Anterior cingulate cortex (tissue), 58 donors: ENCODE data around the gene IQSEC1.

ENCODE experiments used
- DNase-seq, 58 donors: peaks; one replicate each; lab custom pipeline; 2025; lab: John Stamatoyannopoulos, UW

Gene IQSEC1

DNA sequence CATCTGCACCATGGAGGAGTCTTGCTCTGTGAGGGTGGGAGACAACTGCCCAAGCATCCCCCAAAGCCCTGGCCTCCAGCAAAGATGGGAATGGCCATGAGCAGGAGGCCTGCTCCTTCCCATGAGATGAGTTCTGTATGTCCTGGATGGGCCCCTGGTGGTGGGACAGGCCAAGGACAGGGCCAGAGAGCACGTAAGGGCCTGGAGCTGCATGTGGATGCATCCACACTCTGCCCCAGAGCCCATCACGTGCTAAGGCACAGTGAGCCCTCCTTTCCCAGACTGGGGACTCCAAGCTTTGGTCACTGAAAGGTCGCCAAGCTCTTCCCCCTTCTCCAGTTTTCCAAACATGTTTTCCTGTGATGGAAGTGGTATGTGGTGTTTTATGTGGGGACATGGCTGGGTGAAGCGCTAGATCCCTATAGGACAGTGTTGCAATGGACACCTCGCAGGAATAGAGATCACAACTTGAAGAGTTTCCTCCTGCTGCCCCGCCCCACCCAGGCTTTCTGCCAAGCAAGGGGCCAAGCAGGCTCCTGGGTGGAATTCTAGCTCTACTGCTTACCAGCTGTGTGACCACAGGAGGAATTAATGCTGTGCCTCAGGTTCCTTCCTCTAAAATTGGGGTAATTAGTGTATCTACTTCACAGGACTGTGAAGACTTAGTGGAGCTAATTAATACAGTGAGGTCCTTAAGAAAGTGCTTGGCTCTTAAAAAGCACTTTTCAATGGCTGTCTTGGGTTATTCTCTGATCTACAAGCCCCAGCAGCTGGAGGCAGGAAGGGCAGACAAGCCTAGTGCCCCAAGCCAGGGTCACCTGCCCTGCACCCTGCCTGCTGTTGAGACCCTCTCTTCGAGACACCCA lies 125.5 kb downstream of the IQSEC1 start:
- DNase-seq = peak in 1 of 58 donors; percentile 21

DNA sequence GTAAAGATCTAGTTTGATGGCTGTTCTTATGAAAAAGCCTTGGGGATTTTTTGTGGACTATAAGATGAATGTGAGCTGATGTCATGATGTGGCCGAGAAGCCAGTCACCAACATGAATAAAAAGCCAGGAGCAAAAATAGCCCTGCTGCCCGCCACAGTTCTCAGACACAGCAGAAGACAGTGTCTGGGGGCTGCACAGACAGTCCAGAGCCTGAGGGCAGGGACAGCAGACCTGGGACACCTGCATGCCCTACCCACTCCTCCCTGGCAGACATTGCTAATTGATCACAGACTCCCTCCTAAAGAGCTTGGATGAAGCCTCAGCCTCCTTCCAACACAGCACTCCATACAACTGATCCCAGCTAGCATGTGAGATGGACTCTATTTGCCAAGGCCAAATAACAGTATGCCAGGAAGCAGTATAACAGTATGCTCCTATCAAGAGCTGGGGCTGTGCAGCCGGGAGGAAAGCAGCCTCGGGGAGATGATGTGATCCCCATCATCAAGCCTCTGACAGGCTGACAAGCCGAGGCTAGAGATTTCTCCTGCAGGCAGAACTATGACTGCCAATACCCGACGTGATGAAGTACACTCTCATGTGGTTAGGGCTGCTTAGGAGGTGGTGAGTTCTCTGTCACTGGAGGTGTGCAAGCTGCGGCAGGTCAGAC lies 126.4 kb downstream of the IQSEC1 start:
- DNase-seq = peak in 8 of 58 donors; percentile 11 to 57 (median 28)

DNA sequence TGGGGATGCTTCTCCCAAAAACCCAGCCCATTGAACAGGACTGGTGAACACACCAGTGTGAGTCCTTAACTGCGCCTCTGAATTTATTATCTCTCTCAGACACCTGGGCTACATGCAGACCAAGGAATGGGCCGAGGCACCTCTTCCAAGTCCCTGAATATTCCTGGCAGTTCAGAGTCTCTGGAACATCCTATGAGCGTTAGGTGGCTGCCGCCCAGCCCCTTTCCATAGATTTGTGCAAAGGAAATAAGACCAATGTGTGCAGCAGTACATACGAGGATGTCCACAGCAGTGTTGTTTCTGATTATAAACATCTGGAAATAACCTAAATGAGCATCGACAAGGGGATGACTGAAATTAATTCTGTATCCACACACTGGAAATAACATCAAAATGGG lies 127.0 kb downstream of the IQSEC1 start:
- no peak for DNase-seq

DNA sequence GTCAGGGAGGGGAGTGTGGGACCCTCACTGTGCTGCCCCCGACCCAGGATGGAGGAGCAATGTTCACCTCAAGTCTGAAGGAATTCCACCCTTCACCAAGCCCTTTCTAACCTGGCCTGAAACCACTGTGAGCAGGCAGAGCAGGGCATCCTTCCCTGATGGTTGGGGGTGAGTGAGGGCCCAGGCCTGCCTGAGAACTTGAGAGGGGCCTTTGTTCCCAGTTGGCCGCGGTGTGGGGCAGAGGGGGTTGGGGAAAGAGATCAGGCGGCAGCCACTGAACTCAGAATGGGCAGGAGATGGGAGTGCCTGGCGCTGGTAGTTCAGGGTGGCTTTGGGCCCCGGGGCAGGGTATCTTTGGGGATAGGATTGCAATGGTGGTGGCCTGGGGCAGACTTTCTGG lies 128.4 kb downstream of the IQSEC1 start:
- peak in 55 of 58 donors; percentile 21 to 92 (median 73) for DNase-seq

DNA sequence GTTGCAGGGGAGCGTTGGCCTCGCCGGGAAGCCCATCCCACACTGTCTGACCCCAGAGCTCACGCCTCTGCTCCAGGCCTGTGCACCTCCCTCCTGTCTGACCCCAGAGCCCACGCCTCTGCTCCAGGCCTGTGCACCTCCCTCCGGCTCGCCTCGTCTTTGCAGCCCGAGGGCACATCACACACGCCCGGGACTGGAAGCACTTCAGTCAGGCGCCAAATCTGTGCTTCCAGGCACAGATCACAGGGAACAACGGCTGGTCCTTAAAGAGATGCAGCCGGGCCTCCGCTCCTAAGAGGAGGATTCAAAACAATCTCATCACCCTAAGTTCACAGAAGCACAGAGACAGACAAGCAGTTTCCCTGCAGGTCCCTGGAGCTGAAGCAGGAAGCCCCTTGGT lies 128.8 kb downstream of the IQSEC1 start:
- peak in 12 of 58 donors; percentile 26 to 72 (median 57) for DNase-seq

DNA sequence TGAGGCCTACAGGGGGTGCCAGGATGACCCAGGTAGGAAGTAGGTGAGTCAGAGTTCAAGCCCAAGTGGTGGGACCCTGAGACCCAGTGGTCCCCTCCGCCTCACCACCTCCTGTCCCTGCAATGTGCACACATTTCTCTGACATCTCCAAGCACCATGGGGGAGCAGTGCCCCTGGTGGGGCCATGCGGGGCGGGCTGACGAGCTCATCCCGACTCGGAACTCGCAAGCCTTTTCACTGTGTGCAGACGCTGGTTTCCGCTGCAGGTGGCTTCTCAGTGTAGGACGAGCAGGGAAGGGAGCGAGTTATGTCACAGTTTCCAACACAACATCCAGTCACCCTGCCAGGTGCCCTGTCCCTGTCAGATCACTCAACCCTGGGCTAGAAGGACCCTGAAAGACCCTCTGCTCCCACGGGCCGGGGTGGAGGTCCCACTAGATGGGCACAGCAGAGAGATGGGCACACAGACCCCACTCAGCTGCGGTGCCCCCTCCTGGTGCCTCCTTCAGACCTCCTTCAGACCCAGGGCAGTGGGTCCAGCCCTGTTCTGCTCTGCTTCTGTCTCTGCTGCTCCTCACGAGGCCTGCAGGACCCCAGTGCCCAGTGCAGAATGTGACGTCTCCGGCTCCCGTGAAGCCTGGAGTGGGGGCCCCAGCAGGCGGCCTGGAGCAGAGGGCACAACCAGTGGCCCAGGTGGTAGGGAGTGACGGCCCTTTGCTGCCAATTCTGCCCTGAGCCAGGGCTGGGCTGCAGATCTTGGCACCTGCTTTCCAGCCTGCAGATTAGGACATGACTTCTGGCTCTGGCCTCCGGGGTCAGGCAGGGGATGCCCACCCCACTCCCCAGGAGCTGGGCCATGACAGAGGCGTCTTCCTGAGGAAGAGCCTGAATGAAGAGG lies 129.9 kb downstream of the IQSEC1 start:
- peak in 2 of 58 donors; percentile 24 to 27 for DNase-seq

DNA sequence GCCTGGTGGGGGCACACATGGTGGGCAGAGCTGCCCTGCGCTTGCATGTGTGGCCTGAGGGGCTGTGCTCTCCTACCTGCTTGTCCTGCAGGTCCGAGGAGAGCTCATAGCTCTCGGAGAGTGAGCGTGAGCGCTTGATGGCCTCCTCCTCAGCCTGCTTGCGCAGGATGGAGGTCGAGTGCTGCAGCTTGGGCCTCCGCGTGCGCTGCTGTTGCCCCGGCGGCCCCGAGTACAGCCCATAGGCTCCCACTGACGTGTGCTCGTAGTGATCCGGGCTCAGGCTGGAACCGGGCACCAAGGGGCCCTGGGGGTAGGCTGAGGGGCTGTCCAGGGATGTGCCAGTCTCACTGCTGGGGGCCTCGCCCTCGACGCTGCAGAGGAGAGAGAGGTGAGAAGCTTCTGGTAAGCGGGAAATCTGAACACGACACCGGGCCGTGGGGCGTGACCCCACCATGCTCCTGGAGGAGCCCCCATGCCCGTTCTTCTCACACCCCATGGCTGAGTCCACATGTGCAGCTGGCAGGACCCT lies 131.7 kb downstream of the IQSEC1 start:
- DNase-seq = no peak

DNA sequence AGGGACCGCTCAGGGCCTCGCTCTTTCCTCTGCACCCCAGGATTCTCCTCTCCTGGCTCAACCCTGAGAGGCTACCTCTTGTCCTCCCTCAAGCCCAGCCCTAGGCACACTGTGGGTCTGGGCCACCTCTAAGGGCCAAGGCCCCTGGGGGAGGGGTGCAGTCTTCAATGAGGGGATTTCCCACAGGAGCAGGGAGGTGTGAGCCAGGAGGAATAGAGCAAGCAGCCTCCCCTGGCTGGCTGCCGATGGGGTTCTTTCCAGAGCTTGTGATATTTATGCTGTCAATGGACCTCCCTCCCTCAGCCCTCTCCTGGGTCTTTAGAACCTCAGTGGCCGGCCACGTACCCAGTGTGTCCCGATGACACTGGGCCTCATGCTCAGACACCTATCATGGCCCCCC lies 132.4 kb downstream of the IQSEC1 start:
- no peak for DNase-seq

DNA sequence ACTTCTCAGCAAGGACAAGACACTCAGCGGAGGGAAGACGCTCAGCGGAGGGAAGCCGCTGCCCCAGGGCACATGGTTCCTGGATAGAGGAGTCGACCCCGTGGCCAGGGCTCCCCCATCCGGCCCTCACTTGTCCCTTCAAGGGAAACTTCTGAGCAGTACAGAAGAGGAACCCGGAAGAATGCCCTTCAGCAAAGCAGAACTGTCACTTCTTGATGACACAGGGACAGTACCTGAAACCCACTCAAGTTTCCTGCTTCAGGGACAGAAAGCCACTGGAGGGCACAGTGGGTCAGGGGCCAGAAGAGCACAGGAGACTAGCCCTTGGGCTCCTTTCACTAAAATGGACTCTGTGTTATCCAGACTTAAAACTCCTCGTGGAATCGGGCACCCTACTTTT lies 134.1 kb downstream of the IQSEC1 start:
- no peak for DNase-seq

DNA sequence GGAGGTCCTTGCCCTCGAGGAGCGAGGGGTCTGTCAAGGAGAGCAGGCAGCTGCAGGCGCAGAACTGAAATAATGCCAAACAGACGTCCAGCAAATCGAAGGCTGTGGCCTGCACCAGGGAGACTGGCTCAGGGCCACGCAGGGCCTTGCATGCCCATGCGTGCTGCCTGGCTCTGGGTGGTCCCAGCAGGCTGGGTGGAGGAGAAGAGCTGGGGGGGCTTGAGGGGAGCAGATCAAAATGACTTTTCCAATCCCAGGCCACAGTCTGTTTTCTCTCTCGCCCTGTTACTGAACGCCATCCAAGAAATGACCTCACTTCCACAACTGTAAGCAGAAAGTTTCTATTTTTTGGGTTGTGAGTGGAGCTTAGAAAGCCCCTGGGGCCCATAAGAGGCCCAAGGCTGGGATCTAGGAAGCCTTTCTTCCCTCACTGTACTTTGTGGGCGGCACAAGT lies 134.9 kb downstream of the IQSEC1 start:
- DNase-seq = peak in 1 of 58 donors; percentile 28

DNA sequence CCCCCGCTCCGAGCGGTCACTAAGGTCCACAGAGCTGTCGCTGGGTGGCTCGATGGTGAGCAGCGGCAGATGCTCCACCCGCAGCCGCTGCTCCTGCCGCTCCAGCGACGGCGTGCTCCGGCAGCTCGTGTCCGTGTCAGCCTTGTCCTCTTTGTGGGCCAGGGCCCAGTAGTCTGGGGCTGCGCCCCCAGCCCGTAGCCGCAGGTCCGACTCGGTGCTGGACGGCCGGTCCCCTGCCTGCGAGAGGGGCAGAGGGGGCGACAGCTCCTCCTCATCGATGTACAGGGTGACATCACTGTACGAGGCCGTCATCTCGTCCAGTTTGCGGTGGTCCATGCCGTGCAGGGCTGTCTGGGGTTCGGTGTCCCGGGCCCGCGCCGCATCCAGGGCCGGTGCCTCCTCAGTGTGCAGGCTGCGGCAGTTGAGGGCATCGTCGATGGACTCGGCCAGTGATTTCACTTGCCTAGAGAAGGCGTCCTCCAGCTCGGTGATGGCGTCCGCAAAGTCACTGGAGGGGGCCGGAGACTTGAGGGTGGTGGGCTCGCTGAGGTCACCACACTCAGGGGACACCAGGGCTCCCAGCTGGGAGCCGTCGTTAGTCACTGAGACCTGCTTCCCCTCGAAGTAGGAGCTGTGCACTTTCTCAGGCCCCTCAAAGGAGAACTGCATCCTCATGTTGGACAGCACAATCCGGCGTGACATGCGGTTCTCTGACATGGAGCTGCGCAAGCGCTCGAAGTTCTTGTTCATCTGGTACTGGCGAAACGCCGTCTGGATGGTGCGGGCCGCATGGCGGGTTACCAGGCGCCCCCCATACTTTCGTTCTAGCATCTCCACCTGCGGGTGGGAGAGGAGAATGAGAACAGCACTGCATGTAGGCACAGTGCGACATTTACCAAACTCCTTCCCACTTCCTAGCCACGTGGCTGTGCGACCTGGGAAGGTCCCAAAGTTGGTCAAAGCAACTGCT lies 137.1 kb downstream of the IQSEC1 start:
- no peak for DNase-seq

DNA sequence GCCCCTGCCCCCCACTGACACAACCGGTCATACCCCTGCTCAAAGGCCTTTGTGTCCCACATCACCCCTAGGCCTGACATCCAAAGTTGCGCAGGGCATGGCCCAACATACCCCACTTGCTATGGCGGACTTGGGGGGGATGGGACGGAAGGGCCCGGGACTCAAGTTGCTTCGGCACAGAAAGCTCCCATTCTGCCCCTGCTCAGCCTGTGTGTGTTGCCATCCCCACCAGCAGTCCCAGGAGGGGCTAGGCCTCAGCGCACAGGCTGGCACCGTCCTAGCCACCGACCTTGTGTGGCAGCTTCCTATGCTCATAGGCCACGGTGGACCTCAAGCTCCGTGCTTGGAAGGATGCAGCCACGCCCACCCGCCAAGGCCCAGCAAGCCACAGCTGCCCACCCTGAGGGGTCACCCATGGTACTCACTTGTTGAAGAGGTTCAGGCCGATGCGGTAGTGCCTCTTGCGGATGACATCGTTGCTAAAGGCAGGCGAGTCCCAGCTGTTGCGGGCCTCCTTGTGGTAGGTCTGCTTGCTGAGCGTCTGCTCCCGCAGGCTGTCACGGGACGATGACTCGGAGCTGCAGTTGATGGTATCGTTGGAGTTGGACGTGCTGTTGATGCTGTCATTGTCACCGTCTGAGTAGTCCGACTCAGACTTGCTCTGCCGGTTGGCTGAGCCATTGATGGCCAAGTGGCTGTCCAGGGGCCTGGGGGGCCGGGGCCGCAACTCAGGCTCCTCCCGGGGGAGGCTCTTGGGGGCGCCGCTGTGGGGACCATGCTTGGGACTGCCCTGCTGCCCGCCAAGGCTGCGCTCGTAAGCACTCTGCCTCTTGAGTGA lies 138.0 kb downstream of the IQSEC1 start:
- DNase-seq = peak in 1 of 58 donors; percentile 20

DNA sequence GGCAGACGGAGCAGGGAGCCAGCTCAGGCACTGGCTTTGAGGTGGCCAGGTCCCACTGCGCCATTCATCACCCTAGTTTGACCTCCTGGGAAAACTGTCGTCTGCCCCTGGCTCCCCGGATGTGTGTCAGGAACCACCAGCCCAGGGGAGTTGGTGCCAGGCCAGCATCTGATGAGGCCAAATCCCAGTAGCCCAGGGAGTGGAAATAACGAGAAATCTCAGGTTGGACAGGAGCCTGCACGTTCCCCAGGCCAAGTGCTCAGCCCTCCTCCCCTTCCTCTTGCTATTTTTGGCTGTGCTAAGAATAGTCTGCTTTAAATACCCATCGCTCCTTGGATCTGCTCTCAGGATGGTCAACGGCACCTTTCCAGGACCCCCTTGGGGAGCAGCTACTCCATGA lies 138.8 kb downstream of the IQSEC1 start:
- DNase-seq = peak in 39 of 58 donors; percentile 13 to 72 (median 36)

DNA sequence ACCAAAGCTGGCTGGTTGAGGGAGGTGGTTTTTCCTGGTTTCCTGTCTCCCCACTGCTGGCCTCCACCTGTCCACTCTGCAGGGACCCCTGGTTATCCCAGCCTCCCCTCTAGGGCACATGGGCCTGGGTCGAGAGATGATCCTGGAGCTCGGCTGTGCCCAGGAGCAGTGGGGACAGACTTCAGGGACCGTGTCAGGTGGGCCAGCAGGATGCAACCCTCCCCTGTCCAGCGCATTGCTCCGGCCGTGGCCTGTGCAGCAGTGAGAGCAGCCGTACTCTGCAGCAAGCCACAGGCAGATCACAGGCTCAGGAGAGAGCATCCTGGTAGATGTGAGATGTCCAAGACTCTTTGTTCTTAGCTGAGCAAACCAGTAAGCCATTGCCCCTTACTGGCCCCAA lies 139.3 kb downstream of the IQSEC1 start:
- no peak for DNase-seq

DNA sequence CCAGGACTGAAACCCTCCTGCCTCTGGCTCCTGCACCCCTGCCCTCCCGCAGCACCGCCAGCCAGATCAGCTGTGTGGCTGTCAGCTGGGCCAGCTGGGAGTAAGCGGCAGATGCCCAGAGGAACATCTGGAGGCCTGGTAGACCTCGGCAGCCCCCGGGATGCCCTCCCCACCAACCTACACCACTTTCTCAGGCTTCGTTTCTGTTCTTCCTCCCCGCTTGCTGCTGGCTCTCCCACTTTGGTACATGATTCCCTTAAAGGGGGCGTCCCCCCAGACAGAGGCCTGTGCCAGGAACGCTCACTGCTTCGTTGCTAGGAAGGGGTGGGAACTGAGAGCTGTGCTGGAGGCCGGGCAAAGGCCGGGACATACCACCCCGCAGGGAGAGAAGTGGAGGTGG lies 140.5 kb downstream of the IQSEC1 start:
- DNase-seq = peak in 9 of 58 donors; percentile 16 to 61 (median 33)

DNA sequence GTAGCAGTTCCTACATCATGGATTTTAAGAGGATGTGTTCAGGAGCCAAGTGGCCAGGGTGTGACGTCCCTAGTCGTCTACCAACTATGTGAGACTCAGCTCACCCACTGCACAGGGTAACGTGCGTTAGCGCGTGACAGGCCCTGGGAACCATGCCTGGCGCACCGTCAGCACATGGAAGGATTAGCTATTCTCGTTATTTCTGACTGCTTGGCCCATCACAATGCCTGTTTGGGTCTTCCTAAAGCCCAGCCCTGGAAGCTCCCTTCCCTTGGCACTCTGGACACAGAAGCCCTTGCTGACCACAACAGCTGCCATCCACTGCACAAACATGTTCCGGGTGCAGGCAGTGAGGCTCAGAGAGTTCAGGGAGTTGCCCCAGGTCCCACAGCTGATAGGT lies 140.9 kb downstream of the IQSEC1 start:
- DNase-seq = peak in 36 of 58 donors; percentile 17 to 71 (median 37)

DNA sequence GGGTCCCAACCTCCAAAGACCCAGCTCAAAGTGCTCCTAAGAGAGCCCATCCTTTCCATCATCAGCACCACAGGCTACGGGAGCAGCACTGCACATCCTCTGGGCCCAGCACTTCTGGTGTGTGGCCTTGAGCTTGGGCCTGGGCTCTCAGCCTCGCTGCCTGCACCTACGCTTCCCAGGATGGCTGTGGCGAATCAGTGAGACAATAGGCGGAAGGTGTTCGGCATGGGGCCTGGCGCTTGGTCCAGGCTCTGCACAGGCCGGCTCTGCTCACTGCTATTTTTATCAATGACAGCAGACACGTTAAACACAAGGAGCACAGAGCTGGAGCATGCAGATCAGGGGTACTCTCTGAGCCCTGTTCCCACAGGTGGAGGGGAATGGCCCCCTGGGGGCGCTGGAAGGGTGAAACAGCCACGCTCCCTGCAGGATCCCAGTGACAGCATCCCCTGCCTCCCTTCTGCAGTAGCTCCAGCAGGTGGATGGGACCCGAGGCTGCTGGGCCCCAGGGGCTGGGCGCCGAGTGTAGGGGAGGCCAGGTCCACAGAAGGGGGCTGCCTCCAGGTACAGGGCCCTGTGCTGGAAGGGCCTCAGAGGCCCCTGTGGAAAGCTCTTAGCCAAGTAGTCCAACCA lies 141.8 kb downstream of the IQSEC1 start:
- DNase-seq = peak in 1 of 58 donors; percentile 28

DNA sequence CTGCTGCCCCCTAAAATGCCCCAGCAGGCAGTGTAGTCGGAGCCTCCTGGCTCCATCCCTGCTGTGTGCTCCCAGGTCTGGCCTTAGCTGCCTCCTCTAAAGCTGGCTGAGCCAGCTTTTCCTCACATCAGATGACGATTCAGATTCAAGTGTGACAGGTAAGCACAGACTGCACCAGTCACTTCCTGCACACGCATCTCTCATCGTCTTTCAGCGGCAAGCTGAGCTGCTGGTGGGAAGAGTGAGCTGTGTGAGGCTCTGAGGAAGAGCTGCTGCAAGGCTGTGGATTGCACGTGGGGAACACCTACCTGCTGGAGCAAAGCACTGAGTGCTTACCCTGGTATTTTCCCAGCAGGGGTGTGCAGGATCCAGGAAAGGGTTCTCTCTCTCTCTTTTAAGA lies 143.4 kb downstream of the IQSEC1 start:
- DNase-seq = peak in 1 of 58 donors; percentile 55
